ENCODE results near the gene MYO18B. TPM values are rescaled to one million over a fixed set of nuclear protein-coding genes. Genes with fewer than 3 reads are reported as not detected.

MYO18B gene
- total RNA-seq, 1 donor from 2014 or later = 1.9 TPM

DNA sequence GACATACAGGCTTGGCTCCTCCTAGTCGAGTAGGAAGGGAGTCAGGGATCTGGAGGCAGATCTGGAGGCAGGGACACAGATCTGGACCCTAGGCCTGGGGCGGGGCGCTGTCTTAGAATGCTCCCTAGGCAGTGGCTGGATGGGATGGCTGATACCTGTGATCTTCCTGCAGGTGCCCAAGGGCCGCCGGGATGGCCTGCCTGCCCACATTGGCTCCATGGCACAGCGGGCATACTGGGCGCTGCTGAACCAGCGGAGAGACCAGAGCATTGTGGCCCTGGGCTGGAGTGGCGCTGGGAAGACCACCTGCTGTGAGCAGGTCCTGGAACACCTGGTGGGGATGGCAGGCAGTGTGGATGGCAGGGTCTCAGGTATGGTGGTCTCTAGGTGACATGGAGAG is 35.4 kb downstream of the MYO18B start:
- H3K4me1 Mint-ChIP-seq (ENCODE audit: low read depth) = no peaks in the 10 kb centered on the region
- H3K4me3 Mint-ChIP-seq (ENCODE audit: low read depth) = no peak overlapping the region
- no peaks in the 10 kb centered on the region for H3K36me3 Mint-ChIP-seq (ENCODE audit: insufficient read depth)
- peaks cover 15% of the 10 kb centered on the region for H3K27me3 Mint-ChIP-seq
- TF ChIP-seq CTCF (IDR thresholded peaks at IDR 0.05; ENCODE audit: unreplicated experiment) = no peak
- no peaks in the 10 kb centered on the region for H3K9me3 Mint-ChIP-seq (ENCODE audit: low read depth)
- no peak overlapping the region for H3K27ac Mint-ChIP-seq
- DNase-seq (ENCODE audit: low spot score, unreplicated experiment) = no peak

DNA sequence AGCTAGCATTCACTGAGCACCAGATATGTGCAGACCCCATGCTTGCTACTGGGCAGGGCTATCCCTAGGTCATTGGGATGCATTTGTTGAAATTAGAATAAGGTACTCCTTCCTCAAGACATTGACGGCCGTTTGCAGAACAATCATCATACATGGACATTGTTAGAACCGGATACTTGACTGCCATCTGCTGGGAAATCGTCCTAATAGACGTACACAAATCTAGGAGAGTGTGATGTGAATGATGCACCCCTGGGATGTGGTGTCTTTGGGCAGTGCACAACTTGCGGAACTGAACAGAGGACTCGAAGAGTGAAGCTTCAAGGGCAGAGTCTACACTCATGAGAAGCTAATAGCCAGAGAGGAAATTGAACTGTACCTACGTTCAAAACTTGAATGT is 35.9 kb downstream of the MYO18B start:
- no peaks in the 10 kb centered on the region for H3K4me1 Mint-ChIP-seq (ENCODE audit: low read depth)
- H3K4me3 Mint-ChIP-seq (ENCODE audit: low read depth) = no peak overlapping the region
- no peaks in the 10 kb centered on the region for H3K9me3 Mint-ChIP-seq (ENCODE audit: low read depth)
- no peak for DNase-seq (ENCODE audit: low spot score, unreplicated experiment)
- peak; percentile 24 for TF ChIP-seq CTCF (IDR thresholded peaks at IDR 0.05; ENCODE audit: unreplicated experiment)
- peaks cover 11% of the 10 kb centered on the region for H3K27me3 Mint-ChIP-seq
- H3K36me3 Mint-ChIP-seq (ENCODE audit: insufficient read depth) = no peaks in the 10 kb centered on the region
- no peak overlapping the region for H3K27ac Mint-ChIP-seq

GRCh38 chr22:25779426-25779825 is 37.4 kb downstream of the MYO18B start:
- TF ChIP-seq CTCF (IDR thresholded peaks at IDR 0.05; ENCODE audit: unreplicated experiment) = no peak
- Mint-ChIP-seq H3K27ac (no peak overlapping the region), H3K27me3 (peaks cover 5% of the 10 kb centered on the region), H3K4me1 (ENCODE audit: low read depth) (no peaks in the 10 kb centered on the region), H3K9me3 (ENCODE audit: low read depth) (no peaks in the 10 kb centered on the region), H3K36me3 (ENCODE audit: insufficient read depth) (no peaks in the 10 kb centered on the region), H3K4me3 (ENCODE audit: low read depth) (no peak overlapping the region)
- no peak for DNase-seq (ENCODE audit: low spot score, unreplicated experiment)

DNA sequence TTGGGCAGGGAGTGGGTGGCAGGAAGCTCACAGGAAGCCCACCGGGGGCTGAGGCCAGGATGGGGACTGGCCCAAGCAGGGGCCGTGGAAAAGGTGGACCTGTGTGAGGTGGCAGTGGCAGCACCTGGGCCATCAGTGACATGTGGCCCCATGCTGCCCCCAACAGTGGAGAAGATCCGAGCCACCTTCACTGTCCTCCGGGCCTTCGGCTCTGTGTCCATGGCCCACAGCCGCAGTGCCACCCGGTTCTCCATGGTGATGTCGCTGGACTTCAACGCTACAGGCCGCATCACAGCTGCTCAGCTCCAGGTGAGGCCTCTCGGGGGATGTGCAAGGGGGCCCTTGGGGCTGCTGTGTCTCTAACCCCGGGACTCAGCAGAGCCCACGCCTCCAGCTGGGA is 37.9 kb downstream of the MYO18B start:
- Mint-ChIP-seq H3K4me3 (ENCODE audit: low read depth) (no peak overlapping the region), H3K4me1 (ENCODE audit: low read depth) (no peaks in the 10 kb centered on the region), H3K27me3 (peaks cover 4% of the 10 kb centered on the region), H3K36me3 (ENCODE audit: insufficient read depth) (no peaks in the 10 kb centered on the region), H3K9me3 (ENCODE audit: low read depth) (no peaks in the 10 kb centered on the region), H3K27ac (no peak overlapping the region)
- DNase-seq (ENCODE audit: low spot score, unreplicated experiment) = no peak
- TF ChIP-seq CTCF (IDR thresholded peaks at IDR 0.05; ENCODE audit: unreplicated experiment) = no peak

DNA sequence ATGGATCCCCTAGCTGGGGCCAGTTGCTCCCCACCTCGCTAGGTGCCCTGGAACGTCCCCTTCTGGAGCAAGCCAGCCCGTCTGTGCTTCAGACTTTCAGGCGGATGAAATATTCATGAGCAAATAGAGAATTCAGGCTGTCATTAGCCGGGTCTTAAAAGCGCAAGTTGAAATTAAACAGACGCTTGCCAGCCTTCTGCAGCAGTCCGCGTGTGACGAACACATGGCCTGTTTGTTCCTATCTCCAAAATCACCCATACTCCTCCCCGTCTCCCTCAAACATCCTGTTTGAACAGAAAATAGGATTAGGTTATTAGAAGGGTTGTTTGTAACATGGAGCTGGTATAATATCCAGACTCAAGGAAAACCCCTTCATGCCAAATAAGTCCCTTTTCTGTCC is 38.7 kb downstream of the MYO18B start:
- no peak for TF ChIP-seq CTCF (IDR thresholded peaks at IDR 0.05; ENCODE audit: unreplicated experiment)
- Mint-ChIP-seq H3K27me3 (peaks cover 1% of the 10 kb centered on the region), H3K9me3 (ENCODE audit: low read depth) (no peaks in the 10 kb centered on the region), H3K27ac (no peak overlapping the region), H3K4me1 (ENCODE audit: low read depth) (no peaks in the 10 kb centered on the region), H3K36me3 (ENCODE audit: insufficient read depth) (no peaks in the 10 kb centered on the region), H3K4me3 (ENCODE audit: low read depth) (no peak overlapping the region)
- no peak for DNase-seq (ENCODE audit: low spot score, unreplicated experiment)

Data from progenitor cell of endocrine pancreas (in vitro differentiated cells).